A549 (cell line): ENCODE measurements around the gene MORC3.
A peak's percentile ranks its signal among the peaks of the same experiment; 100 is the strongest.

Experiments
- HOXA7 ChIP-seq: fragments of 250-450 bp; sonication (Bioruptor Pico); IDR thresholded peaks from 2 replicates; pipeline ENCODE4 v1.5.0; 2020; ENCODE audit warnings: mild to moderate bottlenecking, moderate library complexity
- POLR2A ChIP-seq: IDR thresholded peaks from 2 replicates; pipeline ENCODE4 v1.6.1; 2012; ENCODE audit warnings: mild to moderate bottlenecking, low read length
- TF ChIP-seq, protein P1 (sequence below): fragments of >200 bp; sonication (Bioruptor Twin); formaldehyde crosslinking; IDR thresholded peaks from 3 replicates; pipeline ENCODE4 v1.5.1; 2016
- TF ChIP-seq, protein P2 (sequence below): fragments of 200-600 bp; sonication (generic); IDR thresholded peaks from 2 replicates; pipeline ENCODE4 v1.6.1; 2016; ENCODE audit warnings: antibody characterized with exemption, mild to moderate bottlenecking, moderate library complexity

DNA sequence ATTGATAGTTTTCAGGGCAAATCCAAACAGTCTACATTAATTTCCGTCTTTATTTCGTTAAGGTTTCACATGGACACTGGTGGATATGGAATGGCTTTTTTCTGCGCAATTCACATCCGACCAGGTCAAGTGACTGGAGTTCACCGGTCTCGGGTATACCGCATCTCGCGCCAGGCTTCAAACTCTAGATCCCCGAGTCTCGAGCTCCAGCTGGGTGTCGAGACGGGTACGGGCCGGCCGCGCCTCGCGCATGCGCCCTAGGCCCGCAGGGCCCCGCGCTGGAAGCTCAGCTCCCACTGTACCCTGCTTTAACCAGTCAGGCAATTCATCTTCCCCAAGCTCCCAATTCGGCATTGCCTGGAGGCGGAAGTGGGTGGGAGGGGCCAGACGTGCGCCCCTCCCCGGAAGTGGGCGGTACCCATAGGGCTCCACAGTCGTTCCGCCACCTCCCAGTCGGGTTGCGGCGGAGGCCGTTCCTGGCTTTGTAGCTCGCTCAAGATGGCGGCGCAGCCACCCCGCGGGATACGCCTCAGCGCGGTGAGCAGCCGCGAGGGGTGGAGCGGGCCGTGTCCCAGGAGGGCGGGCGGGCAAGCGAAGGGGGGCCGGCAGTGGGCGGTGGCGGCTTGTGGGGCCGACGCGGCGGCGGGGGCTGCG lies at the start of gene MORC3:
- TF ChIP-seq POLR2A (peak; percentile 69), HOXA7 (CRISPR knock-in tag) (no peak)
- TF ChIP-seq, protein P1, sequence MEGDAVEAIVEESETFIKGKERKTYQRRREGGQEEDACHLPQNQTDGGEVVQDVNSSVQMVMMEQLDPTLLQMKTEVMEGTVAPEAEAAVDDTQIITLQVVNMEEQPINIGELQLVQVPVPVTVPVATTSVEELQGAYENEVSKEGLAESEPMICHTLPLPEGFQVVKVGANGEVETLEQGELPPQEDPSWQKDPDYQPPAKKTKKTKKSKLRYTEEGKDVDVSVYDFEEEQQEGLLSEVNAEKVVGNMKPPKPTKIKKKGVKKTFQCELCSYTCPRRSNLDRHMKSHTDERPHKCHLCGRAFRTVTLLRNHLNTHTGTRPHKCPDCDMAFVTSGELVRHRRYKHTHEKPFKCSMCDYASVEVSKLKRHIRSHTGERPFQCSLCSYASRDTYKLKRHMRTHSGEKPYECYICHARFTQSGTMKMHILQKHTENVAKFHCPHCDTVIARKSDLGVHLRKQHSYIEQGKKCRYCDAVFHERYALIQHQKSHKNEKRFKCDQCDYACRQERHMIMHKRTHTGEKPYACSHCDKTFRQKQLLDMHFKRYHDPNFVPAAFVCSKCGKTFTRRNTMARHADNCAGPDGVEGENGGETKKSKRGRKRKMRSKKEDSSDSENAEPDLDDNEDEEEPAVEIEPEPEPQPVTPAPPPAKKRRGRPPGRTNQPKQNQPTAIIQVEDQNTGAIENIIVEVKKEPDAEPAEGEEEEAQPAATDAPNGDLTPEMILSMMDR = no peak
- TF ChIP-seq, protein P2, sequence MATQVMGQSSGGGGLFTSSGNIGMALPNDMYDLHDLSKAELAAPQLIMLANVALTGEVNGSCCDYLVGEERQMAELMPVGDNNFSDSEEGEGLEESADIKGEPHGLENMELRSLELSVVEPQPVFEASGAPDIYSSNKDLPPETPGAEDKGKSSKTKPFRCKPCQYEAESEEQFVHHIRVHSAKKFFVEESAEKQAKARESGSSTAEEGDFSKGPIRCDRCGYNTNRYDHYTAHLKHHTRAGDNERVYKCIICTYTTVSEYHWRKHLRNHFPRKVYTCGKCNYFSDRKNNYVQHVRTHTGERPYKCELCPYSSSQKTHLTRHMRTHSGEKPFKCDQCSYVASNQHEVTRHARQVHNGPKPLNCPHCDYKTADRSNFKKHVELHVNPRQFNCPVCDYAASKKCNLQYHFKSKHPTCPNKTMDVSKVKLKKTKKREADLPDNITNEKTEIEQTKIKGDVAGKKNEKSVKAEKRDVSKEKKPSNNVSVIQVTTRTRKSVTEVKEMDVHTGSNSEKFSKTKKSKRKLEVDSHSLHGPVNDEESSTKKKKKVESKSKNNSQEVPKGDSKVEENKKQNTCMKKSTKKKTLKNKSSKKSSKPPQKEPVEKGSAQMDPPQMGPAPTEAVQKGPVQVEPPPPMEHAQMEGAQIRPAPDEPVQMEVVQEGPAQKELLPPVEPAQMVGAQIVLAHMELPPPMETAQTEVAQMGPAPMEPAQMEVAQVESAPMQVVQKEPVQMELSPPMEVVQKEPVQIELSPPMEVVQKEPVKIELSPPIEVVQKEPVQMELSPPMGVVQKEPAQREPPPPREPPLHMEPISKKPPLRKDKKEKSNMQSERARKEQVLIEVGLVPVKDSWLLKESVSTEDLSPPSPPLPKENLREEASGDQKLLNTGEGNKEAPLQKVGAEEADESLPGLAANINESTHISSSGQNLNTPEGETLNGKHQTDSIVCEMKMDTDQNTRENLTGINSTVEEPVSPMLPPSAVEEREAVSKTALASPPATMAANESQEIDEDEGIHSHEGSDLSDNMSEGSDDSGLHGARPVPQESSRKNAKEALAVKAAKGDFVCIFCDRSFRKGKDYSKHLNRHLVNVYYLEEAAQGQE = no peak
